ENCODE data around the gene ZC3H7A.

ZC3H7A gene

DNA sequence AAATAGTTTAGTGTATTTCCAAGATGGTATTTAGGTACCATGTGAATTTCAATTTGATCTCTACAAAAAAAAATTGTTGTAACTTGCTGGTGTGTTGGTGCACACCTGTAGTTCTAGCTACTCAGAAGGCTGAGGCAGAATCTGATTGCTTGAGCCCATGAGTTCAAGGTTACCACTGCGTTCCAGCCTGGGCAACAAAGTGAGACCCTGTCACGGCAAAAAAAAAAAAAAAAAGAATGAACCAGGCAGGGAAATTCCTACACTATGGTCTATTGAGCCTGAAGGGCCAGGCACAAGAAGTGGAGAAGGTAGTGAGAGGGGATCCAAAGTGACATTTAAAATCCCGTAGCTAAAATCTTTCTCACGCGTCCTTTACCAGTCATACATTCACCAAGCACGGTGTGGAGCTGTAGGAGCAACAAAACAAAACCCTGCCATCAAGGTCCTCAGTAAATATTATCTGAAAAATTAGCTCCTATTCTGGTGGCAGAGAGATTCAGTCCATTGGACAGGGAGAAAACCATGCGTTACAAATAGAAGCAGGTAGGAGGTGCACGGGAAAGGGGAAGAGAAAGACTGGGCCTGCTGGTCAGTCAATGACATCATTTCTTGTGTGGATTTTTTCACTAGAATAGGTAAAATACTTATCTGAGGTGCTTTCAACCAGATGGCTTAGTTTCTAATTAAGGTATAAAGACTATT, 81.7 kb downstream of the ZC3H7A start:
- DNase-seq (ENCODE audit: low read depth): no peak
- Histone ChIP-seq H3K4me1 (ENCODE audit: control insufficient read depth, insufficient read depth, low read length) (peaks cover 12% of the 10 kb centered on the region), H3K9ac (ENCODE audit: low read length) (no peak overlapping the region), H3K4me3 (ENCODE audit: low read length) (no peak overlapping the region), H3K9me3 (ENCODE audit: control insufficient read depth, low read length) (no peaks in the 10 kb centered on the region), H3K36me3 (ENCODE audit: control insufficient read depth, insufficient read depth, low read length, severe bottlenecking) (peaks cover 56% of the 10 kb centered on the region), H3K27me3 (replicated peaks; ENCODE audit: control insufficient read depth, insufficient read depth, low read length) (no peaks in the 10 kb centered on the region)

DNA sequence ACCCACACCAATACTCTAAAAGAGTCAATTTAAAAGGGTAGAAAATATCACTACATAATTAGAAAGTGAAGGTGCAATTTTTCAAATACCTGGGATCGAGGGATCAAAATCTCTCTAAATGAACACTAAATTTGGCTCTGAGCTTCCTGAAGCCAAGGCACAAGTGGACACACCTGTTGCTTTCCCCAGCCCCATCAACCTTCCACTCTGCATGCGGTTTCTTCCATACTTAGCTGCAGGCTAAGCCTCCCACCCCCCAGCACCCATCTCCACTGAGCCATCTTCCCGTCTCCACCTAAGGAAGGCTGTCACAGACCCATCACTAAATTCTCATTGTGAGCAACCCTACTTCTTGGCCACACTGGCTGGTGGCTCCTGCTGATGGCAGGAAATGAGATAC, 84.9 kb downstream of the ZC3H7A start:
- Histone ChIP-seq H3K9me3 (ENCODE audit: control insufficient read depth, low read length) (no peaks in the 10 kb centered on the region), H3K36me3 (ENCODE audit: control insufficient read depth, insufficient read depth, low read length, severe bottlenecking) (peaks cover 50% of the 10 kb centered on the region), H3K4me3 (ENCODE audit: low read length) (no peak overlapping the region), H3K9ac (ENCODE audit: low read length) (no peak overlapping the region), H3K4me1 (ENCODE audit: control insufficient read depth, insufficient read depth, low read length) (peaks cover 31% of the 10 kb centered on the region), H3K27me3 (replicated peaks; ENCODE audit: control insufficient read depth, insufficient read depth, low read length) (no peaks in the 10 kb centered on the region)
- DNase-seq (ENCODE audit: low read depth): no peak

DNA sequence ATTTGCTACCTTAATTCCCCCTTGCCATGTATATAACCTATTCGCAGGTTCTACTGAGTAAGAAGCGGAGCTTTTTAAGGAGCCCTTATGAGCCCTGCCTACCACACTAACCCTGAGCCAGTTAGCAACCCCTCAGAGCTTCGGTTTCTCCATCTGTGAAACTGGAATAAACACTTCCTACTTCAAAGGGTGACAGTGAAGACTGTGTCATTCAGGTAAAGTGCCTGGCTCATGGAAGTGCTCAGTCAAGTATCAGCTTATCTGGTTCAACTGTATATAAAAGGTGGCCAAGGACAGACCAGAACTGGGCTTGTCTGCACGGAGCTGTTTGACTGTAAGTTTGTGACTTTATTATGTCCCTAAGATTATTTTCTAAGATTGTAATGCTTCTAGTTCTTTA, 85.4 kb downstream of the ZC3H7A start:
- DNase-seq (ENCODE audit: low read depth): no peak
- peaks cover 50% of the 10 kb centered on the region for H3K36me3 ChIP-seq (ENCODE audit: control insufficient read depth, insufficient read depth, low read length, severe bottlenecking)
- H3K27me3 ChIP-seq (replicated peaks; ENCODE audit: control insufficient read depth, insufficient read depth, low read length): no peaks in the 10 kb centered on the region
- H3K4me1 ChIP-seq (ENCODE audit: control insufficient read depth, insufficient read depth, low read length): peaks cover 30% of the 10 kb centered on the region
- no peaks in the 10 kb centered on the region for H3K9me3 ChIP-seq (ENCODE audit: control insufficient read depth, low read length)
- H3K4me3 ChIP-seq (ENCODE audit: low read length): no peak overlapping the region
- no peak overlapping the region for H3K9ac ChIP-seq (ENCODE audit: low read length)

DNA sequence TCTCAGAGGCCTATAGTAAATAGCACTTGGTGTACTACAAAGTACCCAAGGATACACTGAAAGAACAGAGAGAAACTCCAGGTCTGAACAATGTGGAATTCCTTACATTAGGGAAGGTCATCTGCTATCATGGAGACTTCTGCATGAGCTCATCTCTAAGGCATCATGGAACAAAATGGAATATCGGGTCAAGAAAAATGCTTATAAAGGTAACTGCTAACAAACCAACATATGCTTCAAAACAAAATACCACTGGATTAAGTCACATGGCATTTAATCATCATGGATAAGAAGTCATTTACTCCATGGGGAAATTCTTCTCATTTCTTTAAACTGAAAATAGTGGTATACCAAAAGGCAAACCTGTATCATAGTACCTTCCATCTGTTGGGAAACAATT, 88.6 kb downstream of the ZC3H7A start:
- Histone ChIP-seq H3K9me3 (ENCODE audit: control insufficient read depth, low read length) (no peaks in the 10 kb centered on the region), H3K9ac (ENCODE audit: low read length) (no peak overlapping the region), H3K4me3 (ENCODE audit: low read length) (no peak overlapping the region), H3K36me3 (ENCODE audit: control insufficient read depth, insufficient read depth, low read length, severe bottlenecking) (peaks cover 47% of the 10 kb centered on the region), H3K4me1 (ENCODE audit: control insufficient read depth, insufficient read depth, low read length) (peaks cover 26% of the 10 kb centered on the region), H3K27me3 (replicated peaks; ENCODE audit: control insufficient read depth, insufficient read depth, low read length) (no peaks in the 10 kb centered on the region)
- DNase-seq (ENCODE audit: low read depth): no peak

DNA sequence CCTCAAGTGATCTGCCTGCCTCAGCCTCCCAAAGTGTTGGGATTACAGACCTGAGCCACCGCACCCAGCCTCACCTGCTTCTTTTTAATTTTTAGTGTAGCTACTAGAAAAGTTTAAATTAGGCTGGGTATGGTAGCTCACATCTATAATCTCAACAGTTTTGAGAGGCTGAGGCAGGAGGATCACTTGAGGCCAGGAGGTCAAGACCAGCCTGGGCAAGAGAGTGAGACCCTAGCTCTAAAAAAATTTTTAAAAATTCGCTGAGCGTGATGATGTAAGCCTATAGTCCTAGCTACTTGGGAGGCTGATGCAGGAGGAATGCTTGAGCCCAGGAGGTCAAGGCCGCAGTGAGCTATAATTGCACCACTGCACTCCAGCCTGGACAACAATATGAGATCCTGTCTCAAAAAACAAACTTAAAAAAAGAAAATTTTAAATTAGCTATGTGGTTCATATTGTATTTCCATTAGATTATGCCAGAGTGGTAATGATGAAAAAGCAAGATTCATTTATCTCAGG, 89.3 kb downstream of the ZC3H7A start:
- no peak for DNase-seq (ENCODE audit: low read depth)
- Histone ChIP-seq H3K4me3 (ENCODE audit: low read length) (no peak overlapping the region), H3K36me3 (ENCODE audit: control insufficient read depth, insufficient read depth, low read length, severe bottlenecking) (peaks cover 51% of the 10 kb centered on the region), H3K9me3 (ENCODE audit: control insufficient read depth, low read length) (no peaks in the 10 kb centered on the region), H3K9ac (ENCODE audit: low read length) (no peak overlapping the region), H3K4me1 (ENCODE audit: control insufficient read depth, insufficient read depth, low read length) (peaks cover 26% of the 10 kb centered on the region), H3K27me3 (replicated peaks; ENCODE audit: control insufficient read depth, insufficient read depth, low read length) (no peaks in the 10 kb centered on the region)

DNA sequence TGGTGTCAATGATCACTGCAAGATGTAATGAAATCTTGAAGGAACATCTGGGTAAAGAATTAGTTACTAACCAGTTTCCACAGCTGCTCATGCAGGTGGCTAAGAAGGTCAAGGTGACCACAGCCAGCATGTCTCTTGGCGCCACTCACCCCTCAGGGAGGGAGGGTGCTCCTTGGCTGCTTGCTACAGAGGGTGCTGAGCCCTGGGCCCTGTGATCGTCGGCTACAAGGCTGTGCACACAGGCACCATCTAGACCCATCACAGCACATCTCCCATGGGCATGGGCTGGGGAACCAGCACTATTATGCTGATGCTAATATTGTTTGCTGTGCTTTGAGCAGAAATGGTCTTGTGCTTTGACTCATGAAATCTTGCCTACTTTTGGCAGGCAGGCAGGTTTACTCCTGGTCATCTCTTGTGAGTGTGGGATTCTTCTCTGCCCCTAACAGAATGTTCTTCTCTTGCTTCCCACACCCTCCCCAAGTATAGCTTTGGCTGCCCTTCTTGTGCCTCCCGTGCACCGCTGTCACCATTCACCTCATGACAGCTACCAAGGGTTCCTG, 90.8 kb downstream of the ZC3H7A start:
- DNase-seq (ENCODE audit: low read depth): no peak
- no peak overlapping the region for H3K9ac ChIP-seq (ENCODE audit: low read length)
- H3K36me3 ChIP-seq (ENCODE audit: control insufficient read depth, insufficient read depth, low read length, severe bottlenecking): peaks cover 46% of the 10 kb centered on the region
- H3K4me1 ChIP-seq (ENCODE audit: control insufficient read depth, insufficient read depth, low read length): peaks cover 26% of the 10 kb centered on the region
- no peak overlapping the region for H3K4me3 ChIP-seq (ENCODE audit: low read length)
- H3K9me3 ChIP-seq (ENCODE audit: control insufficient read depth, low read length): no peaks in the 10 kb centered on the region
- no peaks in the 10 kb centered on the region for H3K27me3 ChIP-seq (replicated peaks; ENCODE audit: control insufficient read depth, insufficient read depth, low read length)

DNA sequence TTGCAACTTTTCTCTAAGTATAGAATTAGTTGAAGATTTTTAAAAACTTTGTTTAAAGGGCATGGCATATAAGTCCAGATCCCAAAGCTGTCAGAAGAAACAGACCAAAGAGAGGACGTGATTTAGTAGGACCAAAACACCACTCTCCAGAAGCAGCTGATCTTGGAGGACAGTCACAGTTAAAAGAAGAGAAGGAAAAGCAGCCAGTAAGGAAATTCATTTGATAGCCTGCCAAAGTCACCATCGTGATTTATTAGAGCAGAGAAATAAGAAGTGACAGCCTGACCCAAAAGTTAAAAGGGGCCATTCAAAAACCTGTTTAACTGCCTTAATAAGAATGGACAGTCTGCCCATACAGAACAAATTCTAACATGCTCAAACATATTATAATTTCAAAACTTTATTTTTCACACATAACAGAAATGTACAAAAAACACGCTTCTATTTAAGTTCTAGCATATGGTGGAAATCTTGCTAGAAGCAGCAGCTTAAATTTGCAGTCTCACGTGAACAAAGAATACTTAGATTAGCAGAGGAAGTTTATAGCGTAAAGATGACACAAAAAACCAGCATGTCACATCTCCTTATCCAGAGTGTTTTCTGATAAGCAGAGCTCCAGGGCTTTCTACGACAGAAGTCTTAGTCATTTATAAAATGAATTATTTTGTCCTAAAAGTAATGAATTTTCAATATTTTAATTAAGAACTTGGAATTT, 91.6 kb downstream of the ZC3H7A start:
- H3K27me3 ChIP-seq (replicated peaks; ENCODE audit: control insufficient read depth, insufficient read depth, low read length): no peaks in the 10 kb centered on the region

More for the DNA sequence above, 91.6 kb downstream of the ZC3H7A start:
- Histone ChIP-seq H3K9me3 (ENCODE audit: control insufficient read depth, low read length) (no peaks in the 10 kb centered on the region), H3K36me3 (ENCODE audit: control insufficient read depth, insufficient read depth, low read length, severe bottlenecking) (peaks cover 40% of the 10 kb centered on the region), H3K4me1 (ENCODE audit: control insufficient read depth, insufficient read depth, low read length) (peaks cover 31% of the 10 kb centered on the region), H3K4me3 (ENCODE audit: low read length) (no peak overlapping the region), H3K9ac (ENCODE audit: low read length) (no peak overlapping the region)
- no peak for DNase-seq (ENCODE audit: low read depth)

Data from adipocyte (in vitro differentiated cells).